GM19463 (cell line): ENCODE results near the gene MORN3.
"Not testable (repeated sequence)": the region's sequence is repeated elsewhere in the genome, so short reads cannot be mapped to it uniquely, and the experiment has no call there.

Experiments
- ATAC-seq: cut with Tn5 transposase; IDR thresholded peaks from one replicate; pipeline ENCODE4 v1.9.1; 2021; ENCODE audit warnings: mild to moderate bottlenecking, moderate library complexity; ENCODE audit not compliant: unreplicated experiment

MORN3 gene

GRCh38 chr12:121693155-121693687 lies 23.8 kb upstream of the MORN3 start:
- no peak for ATAC-seq

DNA sequence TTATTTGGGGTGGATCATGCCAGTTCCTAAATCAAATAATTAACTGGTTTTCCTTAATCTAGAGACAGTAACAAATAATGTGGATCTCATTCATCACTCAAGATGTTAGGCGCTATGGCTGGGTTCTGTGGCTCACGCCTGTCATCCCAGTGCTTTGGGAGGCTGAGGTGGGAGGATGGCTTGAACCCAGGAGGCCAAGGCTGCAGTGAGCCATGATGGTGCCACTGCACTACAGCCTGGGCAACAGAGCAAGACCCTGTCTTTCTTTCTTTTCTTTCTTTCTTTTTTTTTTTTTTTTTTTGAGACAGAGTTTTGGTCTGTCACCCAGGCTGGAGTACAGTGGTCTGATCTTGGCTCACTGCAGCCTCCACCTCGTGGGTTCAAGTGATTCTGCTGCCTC lies 23.3 kb upstream of the MORN3 start:
- not testable (repeated sequence) for ATAC-seq

- ATAC-seq: no peak
These were observed 20.0 kb upstream of the MORN3 start for GRCh38 chr12:121689430-121689829.

DNA sequence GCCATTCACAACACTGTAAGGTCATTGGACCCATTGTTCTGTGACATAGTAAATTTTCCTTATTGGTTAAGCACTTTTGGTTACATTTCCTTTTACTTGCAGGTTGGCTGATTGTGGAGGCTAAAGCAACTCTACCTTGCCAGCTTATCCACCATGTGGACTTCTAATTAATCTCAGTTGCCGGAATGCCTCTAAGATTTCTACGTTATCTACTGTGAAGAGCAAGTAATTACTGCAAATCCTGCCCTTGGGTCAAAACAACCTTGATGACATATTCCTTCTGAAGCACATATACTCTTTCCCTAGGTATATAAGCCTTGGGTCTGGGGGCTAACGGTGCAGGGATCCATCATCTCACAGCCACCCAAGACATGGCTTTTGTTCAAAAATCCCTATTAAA lies 19.5 kb upstream of the MORN3 start:
- no peak for ATAC-seq

- ATAC-seq: not testable (repeated sequence)
These were observed 10.3 kb upstream of the MORN3 start for GRCh38 chr12:121679661-121680197.

- no peak for ATAC-seq
These were observed 9.4 kb upstream of the MORN3 start for GRCh38 chr12:121678716-121679300.

DNA sequence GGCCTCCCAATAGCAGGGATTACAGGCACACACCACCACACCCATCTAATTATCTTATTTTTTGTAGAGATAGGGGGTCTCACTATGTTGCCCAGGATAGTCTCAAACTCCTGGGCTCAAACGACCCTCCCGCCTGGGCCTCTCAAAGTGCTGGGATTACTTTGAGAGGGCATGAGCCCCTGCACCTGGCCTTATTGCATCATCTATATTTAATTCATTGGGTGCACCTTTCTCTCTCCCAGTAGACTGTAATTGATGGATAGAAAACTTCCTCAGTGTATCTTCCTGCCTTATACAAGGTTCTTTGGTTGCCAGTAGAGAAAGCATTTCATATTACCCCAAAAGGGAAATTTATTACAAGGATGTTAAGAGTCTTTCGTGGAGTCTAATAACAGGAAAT lies 8.9 kb upstream of the MORN3 start:
- no peak for ATAC-seq

- ATAC-seq: no peak
These were observed 6.7 kb upstream of the MORN3 start for GRCh38 chr12:121676190-121676589.

GRCh38 chr12:121673013-121673511 lies 3.6 kb upstream of the MORN3 start:
- ATAC-seq: no peak

DNA sequence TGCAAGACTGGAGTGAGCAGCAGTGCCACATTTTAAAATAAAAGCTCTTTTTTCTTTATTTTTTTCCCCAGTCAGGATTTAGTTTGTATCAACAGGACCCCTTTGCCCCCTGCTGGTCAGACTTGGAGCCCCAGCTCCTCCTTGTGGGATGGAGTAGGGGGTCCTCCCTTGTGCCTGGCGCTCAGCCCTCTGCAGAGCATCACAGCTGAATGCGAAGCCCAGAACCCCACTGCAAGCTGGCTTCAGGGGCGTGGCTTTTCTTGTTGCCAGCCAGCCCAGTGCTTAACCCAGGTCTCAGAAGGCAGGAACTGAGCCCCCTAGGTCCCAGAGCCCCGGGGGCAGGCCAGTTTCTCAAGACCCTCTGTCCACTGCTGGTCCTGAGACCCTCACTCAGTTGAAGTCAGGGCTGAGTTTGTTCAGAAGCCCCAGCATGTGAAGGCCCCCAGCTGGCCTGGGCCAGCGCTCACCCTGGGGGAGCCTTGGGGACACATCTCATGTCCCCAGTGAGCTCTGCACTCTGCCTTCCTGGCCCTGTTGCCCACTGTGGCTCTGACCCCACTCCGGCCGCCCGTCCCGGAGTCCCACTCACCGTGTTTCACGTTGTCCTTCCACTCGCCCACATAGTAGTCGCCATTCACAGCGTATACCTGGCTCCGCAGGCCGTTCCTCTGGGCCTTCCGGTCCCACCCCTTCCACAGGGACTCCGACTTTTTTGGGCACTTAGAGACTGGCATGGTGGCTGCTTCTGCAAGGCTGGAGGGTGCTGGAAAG lies 519 bp downstream of the MORN3 start:
- ATAC-seq: no peak

DNA sequence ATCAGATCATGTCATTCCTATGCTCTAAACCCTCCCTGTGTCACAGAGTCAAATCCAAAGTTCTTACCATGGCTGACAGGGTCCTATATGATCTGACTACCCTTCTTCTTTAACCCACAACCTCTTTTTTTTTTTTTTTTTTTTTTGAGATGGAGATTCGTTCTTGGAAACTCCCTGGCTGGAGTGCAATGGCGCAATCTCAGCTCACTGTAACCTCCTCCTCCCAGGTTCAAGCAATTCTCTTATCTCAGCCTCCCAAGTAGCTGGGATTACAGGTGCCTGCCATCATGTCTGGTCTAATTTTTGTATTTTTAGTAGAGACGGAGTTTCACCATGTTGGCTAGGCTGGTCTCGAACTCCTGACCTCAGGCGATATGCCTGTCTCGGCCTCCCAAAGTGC lies 2.6 kb downstream of the MORN3 start:
- not testable (repeated sequence) for ATAC-seq

GRCh38 chr12:121663610-121663929 lies 5.9 kb downstream of the MORN3 start:
- no peak for ATAC-seq

DNA sequence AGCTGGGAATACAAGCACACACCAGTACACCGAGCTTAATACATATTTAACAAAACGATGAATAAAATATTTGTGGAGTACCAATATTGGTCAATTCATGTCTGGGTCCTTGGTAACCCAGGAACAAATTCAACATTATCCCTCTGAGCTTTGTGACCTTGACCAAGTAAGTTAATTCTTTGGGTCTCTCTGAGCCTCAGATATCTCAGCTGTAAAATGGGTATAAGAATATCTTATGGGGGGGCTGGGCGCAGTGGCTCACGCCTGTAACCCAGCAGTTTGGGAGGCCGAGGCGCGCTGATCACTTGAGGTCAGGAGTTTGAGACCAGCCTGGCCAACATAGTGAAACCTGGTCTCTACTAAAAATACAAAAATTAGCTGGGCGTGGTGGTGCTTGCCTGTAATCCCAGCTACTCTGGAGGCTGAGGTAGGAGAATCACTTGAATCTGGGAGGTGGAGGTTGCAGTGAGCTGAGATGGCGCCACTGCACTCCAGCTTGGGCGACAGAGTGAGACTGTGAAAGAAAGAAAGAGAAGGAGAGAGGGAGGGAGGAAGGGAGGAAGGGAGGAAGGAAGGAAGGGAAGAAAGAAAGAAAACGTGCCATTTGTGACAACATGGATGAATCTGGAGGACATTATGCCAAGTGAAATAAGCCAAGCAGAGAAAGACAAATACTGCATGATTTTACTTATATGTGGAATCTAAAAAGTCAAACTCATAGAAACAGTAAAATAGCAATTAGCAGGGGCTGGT lies 7.9 kb downstream of the MORN3 start:
- not testable (repeated sequence) for ATAC-seq

DNA sequence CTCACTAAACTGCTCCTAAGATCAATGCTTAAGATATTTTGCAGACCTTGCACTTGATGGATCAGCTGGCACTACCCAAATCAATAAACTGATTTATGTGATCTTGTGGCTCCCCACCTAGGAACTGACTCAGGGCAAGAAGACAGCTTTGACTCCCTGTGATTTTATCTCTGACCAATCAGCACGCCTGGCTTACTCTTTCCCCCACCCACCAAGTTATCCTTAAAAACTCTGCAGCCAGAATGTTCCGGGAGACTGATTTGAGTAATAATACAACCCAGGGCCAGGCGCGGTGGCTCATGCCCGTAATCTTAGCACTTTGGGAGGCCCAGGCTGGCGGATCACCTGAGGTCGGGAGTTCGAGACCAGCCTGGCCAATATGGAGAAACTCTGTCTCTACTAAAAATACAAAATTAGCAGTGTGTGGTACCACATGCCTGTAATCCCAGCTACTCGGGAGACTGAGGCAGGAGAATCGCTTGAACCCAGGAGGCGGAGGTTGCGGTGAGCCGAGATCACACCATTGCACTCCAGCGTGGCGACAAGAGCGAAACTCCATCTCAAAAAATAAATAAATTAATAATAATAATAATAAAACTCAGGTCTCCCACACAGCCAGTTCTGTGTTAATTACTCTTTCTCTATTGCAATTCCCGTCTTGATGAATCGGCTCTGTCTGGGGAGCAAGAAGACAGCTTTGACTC lies 12.0 kb downstream of the MORN3 start:
- ATAC-seq: no peak

DNA sequence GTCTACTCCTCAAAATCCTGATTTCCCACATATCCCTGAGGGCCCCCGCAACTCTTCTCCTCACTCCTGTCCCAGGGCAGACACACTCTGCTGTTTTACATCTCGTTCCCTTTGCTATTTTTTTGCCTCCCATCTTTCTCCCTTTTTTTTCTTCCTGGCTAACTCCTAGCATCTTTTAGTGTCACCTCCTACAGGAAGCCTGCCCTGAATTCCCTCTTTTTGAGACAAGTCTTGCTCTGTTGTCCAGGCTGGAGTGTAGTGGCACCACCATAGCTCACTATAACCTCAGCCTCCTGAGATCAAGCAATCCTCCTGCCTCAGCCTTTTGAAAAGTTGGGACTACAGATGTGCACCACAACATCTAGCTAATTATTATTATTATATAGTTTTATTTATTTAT lies 13.3 kb downstream of the MORN3 start:
- ATAC-seq: no peak

GRCh38 chr12:121653999-121654398 lies 15.5 kb downstream of the MORN3 start:
- ATAC-seq: no peak

GRCh38 chr12:121652767-121653497 lies 16.5 kb downstream of the MORN3 start:
- ATAC-seq: no peak

GRCh38 chr12:121651320-121651719 lies 18.1 kb downstream of the MORN3 start:
- no peak for ATAC-seq

GRCh38 chr12:121649819-121650353 lies 19.6 kb downstream of the MORN3 start:
- no peak for ATAC-seq

- ATAC-seq: no peak
These were observed 20.1 kb downstream of the MORN3 start for GRCh38 chr12:121649322-121649721.
